ENCODE data around the gene CDC42BPA. TPM values are rescaled to one million over a fixed set of nuclear protein-coding genes. Genes with fewer than 3 reads are reported as not detected.

CDC42BPA gene
- polyA plus RNA-seq, 3 donors = 0.20 to 0.45 (median 0.39) TPM

DNA sequence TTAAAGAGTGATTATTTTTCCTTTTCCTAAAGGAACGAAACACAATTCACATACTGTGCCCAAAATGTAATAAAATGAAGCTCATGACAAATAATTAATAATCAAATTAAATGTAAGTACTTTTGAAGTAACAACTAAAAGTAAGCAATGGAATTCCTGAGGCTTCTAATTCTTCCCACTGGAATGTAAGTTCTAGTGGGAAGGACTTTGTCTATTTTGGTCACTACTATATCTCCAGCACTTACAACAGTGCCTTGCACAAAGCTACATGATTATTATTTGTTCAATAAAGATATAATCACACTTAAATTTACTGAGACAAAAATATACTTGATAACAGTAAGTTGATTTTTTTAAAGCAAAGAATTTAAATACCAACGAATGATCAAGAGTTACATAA lies 249.4 kb downstream of the CDC42BPA start:
- no peaks in the 10 kb centered on the region for H3K27me3 Mint-ChIP-seq (ENCODE audit: low read depth in 3 of 3)
- intact Hi-C loops (cut with micrococcal nuclease) = no loop called here
- no peaks in the 10 kb centered on the region for H3K36me3 Mint-ChIP-seq
- H3K9me3 ChIP-seq (replicated peaks in 1 of 2; ENCODE audit: control insufficient read depth in 1 of 2, insufficient read depth in 1 of 2, low read length in 2 of 2) = no peaks in the 10 kb centered on the region
- no peak overlapping the region for H3K9ac ChIP-seq (ENCODE audit: insufficient read depth, low read length, poor library complexity, severe bottlenecking)
- DNase-seq = no peak
- H3K4me1 ChIP-seq (ENCODE audit: control insufficient read depth in 1 of 2, insufficient read depth in 2 of 2, low read length in 2 of 2) = no peaks in the 10 kb centered on the region
- H3K9me3 Mint-ChIP-seq = no peaks in the 10 kb centered on the region
- no peak overlapping the region for H3K4me3 Mint-ChIP-seq
- no peak overlapping the region for H3K4me3 ChIP-seq (replicated peaks in 1 of 3; ENCODE audit: low read depth in 2 of 3, low read length in 3 of 3)
- H3K36me3 ChIP-seq (replicated peaks in 1 of 2; ENCODE audit: control insufficient read depth in 1 of 2, insufficient read depth in 2 of 2, low read length in 2 of 2) = no peaks in the 10 kb centered on the region
- H3K79me2 ChIP-seq (ENCODE audit: insufficient read depth, low read length) = no peaks in the 10 kb centered on the region
- TF ChIP-seq, protein P1, sequence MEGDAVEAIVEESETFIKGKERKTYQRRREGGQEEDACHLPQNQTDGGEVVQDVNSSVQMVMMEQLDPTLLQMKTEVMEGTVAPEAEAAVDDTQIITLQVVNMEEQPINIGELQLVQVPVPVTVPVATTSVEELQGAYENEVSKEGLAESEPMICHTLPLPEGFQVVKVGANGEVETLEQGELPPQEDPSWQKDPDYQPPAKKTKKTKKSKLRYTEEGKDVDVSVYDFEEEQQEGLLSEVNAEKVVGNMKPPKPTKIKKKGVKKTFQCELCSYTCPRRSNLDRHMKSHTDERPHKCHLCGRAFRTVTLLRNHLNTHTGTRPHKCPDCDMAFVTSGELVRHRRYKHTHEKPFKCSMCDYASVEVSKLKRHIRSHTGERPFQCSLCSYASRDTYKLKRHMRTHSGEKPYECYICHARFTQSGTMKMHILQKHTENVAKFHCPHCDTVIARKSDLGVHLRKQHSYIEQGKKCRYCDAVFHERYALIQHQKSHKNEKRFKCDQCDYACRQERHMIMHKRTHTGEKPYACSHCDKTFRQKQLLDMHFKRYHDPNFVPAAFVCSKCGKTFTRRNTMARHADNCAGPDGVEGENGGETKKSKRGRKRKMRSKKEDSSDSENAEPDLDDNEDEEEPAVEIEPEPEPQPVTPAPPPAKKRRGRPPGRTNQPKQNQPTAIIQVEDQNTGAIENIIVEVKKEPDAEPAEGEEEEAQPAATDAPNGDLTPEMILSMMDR (IDR thresholded peaks at IDR 0.05) = no peak
- no peak overlapping the region for H3K27ac ChIP-seq (ENCODE audit: low read depth in 1 of 2, low read length in 2 of 2)
- no peaks in the 10 kb centered on the region for H3K4me1 Mint-ChIP-seq
- no peaks in the 10 kb centered on the region for H3K27me3 ChIP-seq (ENCODE audit: control insufficient read depth in 2 of 2, insufficient read depth in 2 of 2, low read length in 2 of 2)
- no peaks in the 10 kb centered on the region for H4K20me1 ChIP-seq (ENCODE audit: insufficient read depth, low read length)
- no peak overlapping the region for H3K27ac Mint-ChIP-seq
- no peak overlapping the region for H2AFZ ChIP-seq (ENCODE audit: insufficient read depth, low read depth, low read length, poor library complexity, severe bottlenecking)
- WGBS (ENCODE audit: insufficient coverage) = no CpG with 5 or more reads among the region's 2 CpGs
- H3K4me2 ChIP-seq (replicated peaks; ENCODE audit: extremely low read depth, low read length, poor library complexity, severe bottlenecking) = no peak overlapping the region

GRCh38 chr1:227066999-227067398 lies 251.3 kb downstream of the CDC42BPA start:
- no peak overlapping the region for H3K27ac Mint-ChIP-seq
- Histone ChIP-seq H3K79me2 (ENCODE audit: insufficient read depth, low read length) (no peaks in the 10 kb centered on the region), H3K9ac (ENCODE audit: insufficient read depth, low read length, poor library complexity, severe bottlenecking) (no peak overlapping the region), H3K27ac (ENCODE audit: low read depth in 1 of 2, low read length in 2 of 2) (no peak overlapping the region), H3K36me3 (replicated peaks in 1 of 2; ENCODE audit: control insufficient read depth in 1 of 2, insufficient read depth in 2 of 2, low read length in 2 of 2) (no peaks in the 10 kb centered on the region), H3K4me3 (replicated peaks in 1 of 3; ENCODE audit: low read depth in 2 of 3, low read length in 3 of 3) (no peak overlapping the region), H3K27me3 (ENCODE audit: control insufficient read depth in 2 of 2, insufficient read depth in 2 of 2, low read length in 2 of 2) (no peaks in the 10 kb centered on the region), H4K20me1 (ENCODE audit: insufficient read depth, low read length) (no peaks in the 10 kb centered on the region), H2AFZ (ENCODE audit: insufficient read depth, low read depth, low read length, poor library complexity, severe bottlenecking) (no peak overlapping the region), H3K9me3 (replicated peaks in 1 of 2; ENCODE audit: control insufficient read depth in 1 of 2, insufficient read depth in 1 of 2, low read length in 2 of 2) (no peaks in the 10 kb centered on the region), H3K4me2 (replicated peaks; ENCODE audit: extremely low read depth, low read length, poor library complexity, severe bottlenecking) (no peak overlapping the region), H3K4me1 (ENCODE audit: control insufficient read depth in 1 of 2, insufficient read depth in 2 of 2, low read length in 2 of 2) (no peaks in the 10 kb centered on the region)
- no peak for DNase-seq
- no peaks in the 10 kb centered on the region for H3K27me3 Mint-ChIP-seq (ENCODE audit: low read depth in 3 of 3)
- TF ChIP-seq, protein P1 (IDR thresholded peaks at IDR 0.05) = no peak
- no peaks in the 10 kb centered on the region for H3K36me3 Mint-ChIP-seq
- no peaks in the 10 kb centered on the region for H3K4me1 Mint-ChIP-seq
- H3K4me3 Mint-ChIP-seq = no peak overlapping the region
- WGBS (ENCODE audit: insufficient coverage) = 100% methylated on average over 1 of the region's 1 CpG
- intact Hi-C loops (cut with micrococcal nuclease) = no loop called here
- H3K9me3 Mint-ChIP-seq = no peaks in the 10 kb centered on the region
